ENCODE measurements around the gene RXRA. TPM values are rescaled to one million over a fixed set of nuclear protein-coding genes. Genes with fewer than 3 reads are reported as not detected.

Gene RXRA
- total RNA-seq, 6 experiments from 2014 or later, result 23.2 to 31.9 (median 28.0) TPM

DNA sequence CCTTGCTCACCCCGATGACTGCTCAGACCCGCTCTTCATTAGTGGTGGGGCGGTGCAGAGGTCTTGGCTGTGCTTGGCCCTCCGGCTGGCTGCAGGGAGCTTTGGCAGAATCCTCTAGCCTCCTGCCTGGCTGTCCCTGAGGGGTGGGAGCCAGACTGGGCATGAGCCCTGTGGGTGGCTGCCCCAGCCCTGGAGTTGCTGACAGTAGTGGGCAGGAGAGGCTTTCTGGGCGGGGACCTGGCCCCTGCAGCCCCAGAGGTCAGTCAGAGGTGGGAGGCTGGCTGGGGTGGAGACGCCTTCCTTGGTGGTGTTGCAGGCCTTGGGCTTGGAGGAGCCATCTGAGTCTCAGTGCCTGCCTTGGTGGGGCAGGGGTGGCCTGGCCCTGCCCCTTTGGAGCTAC, 146.0 kb downstream of the RXRA start:
- no peak overlapping the region for H3K27ac Mint-ChIP-seq
- no peaks in the 10 kb centered on the region for H3K36me3 Mint-ChIP-seq (ENCODE audit: low read depth)

DNA sequence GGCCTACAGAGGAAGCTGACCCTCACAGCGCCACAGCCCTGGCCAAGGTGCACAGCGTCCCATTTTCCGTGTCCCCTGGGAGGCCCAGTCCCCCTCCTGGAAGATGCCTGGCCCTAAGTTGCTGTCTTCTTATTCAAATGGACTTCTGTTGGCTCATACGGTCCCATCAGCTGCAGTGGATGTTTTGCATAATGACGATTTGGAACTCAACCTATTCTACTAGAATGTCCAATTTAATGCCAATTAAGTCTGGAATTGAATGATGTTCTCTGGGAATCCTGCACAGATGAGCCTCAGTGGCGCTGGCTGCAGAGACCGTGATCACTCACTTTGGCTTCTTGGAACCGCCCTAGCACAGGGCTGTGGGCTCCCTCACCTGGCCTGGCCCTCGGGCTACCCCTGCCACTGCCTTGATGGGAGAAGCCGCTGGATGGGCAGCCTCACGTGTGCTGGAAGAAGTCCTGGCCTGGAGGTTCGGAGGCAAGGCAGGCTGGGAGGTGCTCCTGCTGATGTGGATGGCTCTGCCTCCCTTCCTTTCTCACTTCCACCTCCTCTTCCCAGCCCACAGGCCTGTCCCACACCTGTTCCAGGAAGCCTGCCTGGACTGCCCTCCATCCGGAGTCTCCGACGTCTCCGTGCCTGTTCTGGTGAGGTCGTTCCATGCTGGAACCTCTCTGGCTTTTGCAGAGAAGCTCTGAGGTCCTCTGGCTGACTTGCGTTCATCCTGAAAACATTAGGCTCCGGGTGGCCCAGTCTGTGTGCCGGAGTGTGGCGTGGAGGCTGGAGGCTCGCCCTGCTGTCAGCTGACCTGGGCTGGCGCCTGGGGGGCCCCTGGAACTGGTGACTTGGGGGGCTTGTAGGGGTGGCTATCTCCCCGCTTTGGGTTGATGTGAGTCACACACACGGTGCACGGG, 147.1 kb downstream of the RXRA start:
- Mint-ChIP-seq H3K4me3 (no peak overlapping the region), H3K27ac (peak overlapping the region; percentile 76), H3K4me1 (ENCODE audit: low read depth) (peaks cover 22% of the 10 kb centered on the region), H3K36me3 (ENCODE audit: low read depth) (no peaks in the 10 kb centered on the region), H3K9me3 (no peaks in the 10 kb centered on the region), H3K27me3 (ENCODE audit: insufficient read depth) (0 out of 2 replicates have a peak, but pooled peaks cover 2% of the 10 kb centered on the region)
- TF ChIP-seq, protein P1, sequence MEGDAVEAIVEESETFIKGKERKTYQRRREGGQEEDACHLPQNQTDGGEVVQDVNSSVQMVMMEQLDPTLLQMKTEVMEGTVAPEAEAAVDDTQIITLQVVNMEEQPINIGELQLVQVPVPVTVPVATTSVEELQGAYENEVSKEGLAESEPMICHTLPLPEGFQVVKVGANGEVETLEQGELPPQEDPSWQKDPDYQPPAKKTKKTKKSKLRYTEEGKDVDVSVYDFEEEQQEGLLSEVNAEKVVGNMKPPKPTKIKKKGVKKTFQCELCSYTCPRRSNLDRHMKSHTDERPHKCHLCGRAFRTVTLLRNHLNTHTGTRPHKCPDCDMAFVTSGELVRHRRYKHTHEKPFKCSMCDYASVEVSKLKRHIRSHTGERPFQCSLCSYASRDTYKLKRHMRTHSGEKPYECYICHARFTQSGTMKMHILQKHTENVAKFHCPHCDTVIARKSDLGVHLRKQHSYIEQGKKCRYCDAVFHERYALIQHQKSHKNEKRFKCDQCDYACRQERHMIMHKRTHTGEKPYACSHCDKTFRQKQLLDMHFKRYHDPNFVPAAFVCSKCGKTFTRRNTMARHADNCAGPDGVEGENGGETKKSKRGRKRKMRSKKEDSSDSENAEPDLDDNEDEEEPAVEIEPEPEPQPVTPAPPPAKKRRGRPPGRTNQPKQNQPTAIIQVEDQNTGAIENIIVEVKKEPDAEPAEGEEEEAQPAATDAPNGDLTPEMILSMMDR (IDR thresholded peaks at IDR 0.05), result no peak
- DNase-seq, result no peak

More for the DNA sequence above, 146.0 kb downstream of the RXRA start:
- Mint-ChIP-seq H3K4me1 (ENCODE audit: low read depth) (peaks cover 22% of the 10 kb centered on the region), H3K9me3 (no peaks in the 10 kb centered on the region), H3K4me3 (no peak overlapping the region), H3K27me3 (ENCODE audit: insufficient read depth) (0 out of 2 replicates have a peak, but pooled peaks cover 2% of the 10 kb centered on the region)
- TF ChIP-seq, protein P1 (IDR thresholded peaks at IDR 0.05), result no peak
- no peak for DNase-seq

DNA sequence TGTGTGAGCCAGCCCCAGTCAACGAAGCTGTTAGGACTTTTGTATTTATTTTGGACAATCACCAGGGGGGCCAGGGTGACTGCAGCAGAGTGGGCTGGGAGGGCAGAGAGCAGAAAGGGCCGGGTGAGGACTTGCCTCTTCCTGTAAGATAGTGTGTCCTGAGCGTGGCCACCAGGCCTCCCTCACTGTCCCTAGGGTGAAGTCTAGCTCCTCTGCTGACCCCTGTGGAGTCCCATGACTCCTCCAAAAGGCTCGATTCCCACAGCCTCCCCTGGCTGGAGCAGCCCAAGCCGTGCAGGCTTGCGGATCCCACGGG, 147.8 kb downstream of the RXRA start:
- Mint-ChIP-seq H3K36me3 (ENCODE audit: low read depth) (no peaks in the 10 kb centered on the region), H3K27me3 (ENCODE audit: insufficient read depth) (no peaks in the 10 kb centered on the region), H3K4me1 (ENCODE audit: low read depth) (peaks cover 22% of the 10 kb centered on the region), H3K27ac (peak overlapping the region; percentile 76), H3K9me3 (no peaks in the 10 kb centered on the region), H3K4me3 (no peak overlapping the region)
- TF ChIP-seq, protein P1 (IDR thresholded peaks at IDR 0.05), result no peak
- peak; percentile 14 for DNase-seq

DNA sequence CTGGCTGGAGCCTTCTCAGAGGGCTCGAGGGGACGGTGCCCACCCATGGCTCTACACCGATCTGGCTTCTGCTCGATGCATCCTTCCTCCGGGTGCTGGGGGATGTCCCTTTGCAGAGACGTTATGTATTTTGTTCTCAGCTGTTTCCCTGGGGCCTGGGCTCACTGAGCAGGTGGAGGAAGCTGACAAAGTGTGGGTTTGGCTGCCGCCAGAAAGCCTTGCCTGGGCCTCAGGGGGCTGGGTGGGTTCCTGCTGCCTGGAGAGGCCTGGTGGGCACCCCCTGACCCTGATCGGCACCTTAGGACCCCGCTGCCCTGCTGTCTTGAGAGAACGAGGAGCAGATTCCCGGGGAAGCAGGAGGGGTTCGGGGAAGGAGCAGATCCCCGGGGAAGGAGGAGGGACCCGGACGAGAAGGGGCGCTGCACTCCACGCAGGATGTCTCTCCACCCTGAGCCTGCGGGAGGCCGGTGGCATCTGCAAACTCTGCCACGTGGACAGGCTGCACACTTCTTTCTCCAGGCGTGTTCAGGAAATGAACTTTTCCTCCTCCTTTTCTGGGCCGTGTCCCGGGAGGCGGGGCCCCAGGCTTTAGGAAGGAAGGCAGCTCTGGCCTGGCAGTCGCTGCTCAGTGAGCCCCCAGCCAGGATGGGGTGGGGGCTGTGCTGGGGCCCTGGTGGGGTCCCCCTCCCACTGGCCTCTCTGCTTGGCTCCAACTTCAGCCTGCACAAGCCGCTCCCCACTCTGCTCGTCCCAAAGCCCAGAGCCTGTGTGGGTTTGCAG, 148.9 kb downstream of the RXRA start:
- Mint-ChIP-seq H3K4me1 (ENCODE audit: low read depth) (peaks cover 22% of the 10 kb centered on the region), H3K4me3 (no peak overlapping the region), H3K27ac (peak overlapping the region; percentile 72), H3K36me3 (ENCODE audit: low read depth) (no peaks in the 10 kb centered on the region), H3K9me3 (no peaks in the 10 kb centered on the region), H3K27me3 (ENCODE audit: insufficient read depth) (no peaks in the 10 kb centered on the region)
- TF ChIP-seq, protein P1 (IDR thresholded peaks at IDR 0.05), result peak; percentile 45; the same call in 1 of the 2 replicates
- DNase-seq, result peak; percentile 85

DNA sequence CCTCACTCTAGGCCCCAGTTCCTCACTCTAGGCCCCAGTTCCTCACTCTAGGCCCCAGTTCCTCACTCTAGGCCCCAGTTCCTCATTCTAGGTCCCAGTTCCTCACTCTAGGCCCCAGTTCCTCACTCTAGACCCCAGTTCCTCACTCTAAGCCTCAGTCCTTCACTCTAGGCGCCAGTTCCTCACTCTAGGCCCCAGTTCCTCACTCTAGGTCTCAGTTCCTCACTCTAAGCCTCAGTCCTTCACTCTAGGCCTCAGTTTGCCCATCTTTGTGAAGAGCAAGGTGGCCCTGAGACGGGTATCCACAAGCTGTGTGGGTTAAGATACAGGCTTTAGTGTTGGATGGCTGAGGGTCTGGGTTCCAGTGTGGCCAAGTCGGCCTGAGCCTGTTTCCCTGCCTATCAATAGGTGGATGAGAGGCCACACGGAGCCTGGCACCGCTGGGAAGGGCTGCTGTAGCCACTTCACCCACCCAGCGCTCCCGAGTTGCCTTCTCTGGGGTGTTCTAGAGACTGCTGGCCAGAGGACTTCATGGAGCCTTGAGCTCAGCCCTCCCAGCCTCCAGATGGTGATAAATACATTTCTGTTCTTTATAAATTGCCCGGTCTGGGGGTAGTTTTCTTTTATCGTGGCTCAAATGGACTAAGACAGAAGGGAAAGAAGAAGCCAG, 150.2 kb downstream of the RXRA start:
- Mint-ChIP-seq H3K9me3 (no peaks in the 10 kb centered on the region), H3K27ac (no peak overlapping the region), H3K4me3 (no peak overlapping the region), H3K36me3 (ENCODE audit: low read depth) (no peaks in the 10 kb centered on the region), H3K4me1 (ENCODE audit: low read depth) (peaks cover 22% of the 10 kb centered on the region), H3K27me3 (ENCODE audit: insufficient read depth) (no peaks in the 10 kb centered on the region)
- TF ChIP-seq, protein P1 (IDR thresholded peaks at IDR 0.05), result no peak
- no peak for DNase-seq
